ENCODE data around the gene DNAH8.

Gene DNAH8

DNA sequence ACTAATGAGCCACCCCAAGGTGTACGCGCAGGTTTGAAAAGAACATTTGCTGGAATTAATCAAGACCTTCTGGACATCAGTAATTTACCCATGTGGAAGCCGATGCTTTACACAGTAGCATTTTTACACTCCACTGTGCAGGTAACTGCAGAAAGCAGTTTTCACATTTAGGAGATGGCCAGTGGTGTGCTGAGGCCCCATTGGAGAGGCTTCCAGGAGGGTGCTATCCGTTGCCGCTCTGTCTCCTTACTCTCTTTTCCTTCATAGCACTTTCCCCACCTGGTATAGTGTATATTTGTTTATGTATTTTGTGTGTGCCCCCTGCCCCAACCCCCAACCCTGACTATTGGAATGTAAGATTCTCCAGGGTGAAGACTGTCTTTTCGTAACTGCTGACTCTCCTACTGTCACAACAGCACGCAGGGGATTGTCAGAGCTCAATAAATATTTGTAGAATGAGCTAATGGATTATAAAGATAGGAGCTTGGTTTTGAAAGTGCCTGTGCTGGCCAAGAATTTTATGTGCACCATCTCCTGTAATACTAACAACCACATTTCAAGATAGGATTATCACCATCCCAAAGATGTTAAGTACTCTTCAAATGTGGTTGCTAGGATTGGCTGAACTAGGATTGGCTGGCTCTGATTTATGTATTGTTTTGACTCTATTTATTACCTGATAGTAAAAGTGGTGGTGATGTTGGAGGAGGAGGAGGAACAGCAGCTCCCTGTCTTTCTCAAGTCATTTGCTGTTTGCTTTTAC, 259.5 kb downstream of the DNAH8 start:
- no peaks in the 10 kb centered on the region for H3F3A ChIP-seq (ENCODE audit: control insufficient read depth, insufficient read depth)
- H3K9me2 ChIP-seq (replicated peaks; ENCODE audit: control insufficient read depth, low read length): no peaks in the 10 kb centered on the region
- H3K4me2 ChIP-seq (ENCODE audit: low read length): no peak overlapping the region
- H3K27me3 ChIP-seq (ENCODE audit: control insufficient read depth, low read length): peaks cover 7% of the 10 kb centered on the region; the same call in 1 of the 2 replicates
- no peaks in the 10 kb centered on the region for H4K20me1 ChIP-seq (ENCODE audit: control insufficient read depth, insufficient read depth, low read depth, low read length)
- no peaks in the 10 kb centered on the region for H3K79me2 ChIP-seq (ENCODE audit: control insufficient read depth, low read length)
- H3K4me1 ChIP-seq (ENCODE audit: control insufficient read depth, low read length): no peaks in the 10 kb centered on the region
- H3K4me3 ChIP-seq (ENCODE audit: low read length): no peak overlapping the region
- H3K9me3 ChIP-seq (ENCODE audit: control insufficient read depth, insufficient read depth, low read length): no peaks in the 10 kb centered on the region
- H3K27ac ChIP-seq (ENCODE audit: low read depth, low read length): no peak overlapping the region
- no peaks in the 10 kb centered on the region for H3K36me3 ChIP-seq (ENCODE audit: control insufficient read depth, low read length)
- TF ChIP-seq EZH2phosphoT487 (IDR thresholded peaks at IDR 0.05; ENCODE audit: borderline replicate concordance, low read length): no peak
- TF ChIP-seq, protein P1, sequence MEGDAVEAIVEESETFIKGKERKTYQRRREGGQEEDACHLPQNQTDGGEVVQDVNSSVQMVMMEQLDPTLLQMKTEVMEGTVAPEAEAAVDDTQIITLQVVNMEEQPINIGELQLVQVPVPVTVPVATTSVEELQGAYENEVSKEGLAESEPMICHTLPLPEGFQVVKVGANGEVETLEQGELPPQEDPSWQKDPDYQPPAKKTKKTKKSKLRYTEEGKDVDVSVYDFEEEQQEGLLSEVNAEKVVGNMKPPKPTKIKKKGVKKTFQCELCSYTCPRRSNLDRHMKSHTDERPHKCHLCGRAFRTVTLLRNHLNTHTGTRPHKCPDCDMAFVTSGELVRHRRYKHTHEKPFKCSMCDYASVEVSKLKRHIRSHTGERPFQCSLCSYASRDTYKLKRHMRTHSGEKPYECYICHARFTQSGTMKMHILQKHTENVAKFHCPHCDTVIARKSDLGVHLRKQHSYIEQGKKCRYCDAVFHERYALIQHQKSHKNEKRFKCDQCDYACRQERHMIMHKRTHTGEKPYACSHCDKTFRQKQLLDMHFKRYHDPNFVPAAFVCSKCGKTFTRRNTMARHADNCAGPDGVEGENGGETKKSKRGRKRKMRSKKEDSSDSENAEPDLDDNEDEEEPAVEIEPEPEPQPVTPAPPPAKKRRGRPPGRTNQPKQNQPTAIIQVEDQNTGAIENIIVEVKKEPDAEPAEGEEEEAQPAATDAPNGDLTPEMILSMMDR (IDR thresholded peaks at IDR 0.05; ENCODE audit: low read depth, low read length, poor library complexity, severe bottlenecking): no peak

DNA sequence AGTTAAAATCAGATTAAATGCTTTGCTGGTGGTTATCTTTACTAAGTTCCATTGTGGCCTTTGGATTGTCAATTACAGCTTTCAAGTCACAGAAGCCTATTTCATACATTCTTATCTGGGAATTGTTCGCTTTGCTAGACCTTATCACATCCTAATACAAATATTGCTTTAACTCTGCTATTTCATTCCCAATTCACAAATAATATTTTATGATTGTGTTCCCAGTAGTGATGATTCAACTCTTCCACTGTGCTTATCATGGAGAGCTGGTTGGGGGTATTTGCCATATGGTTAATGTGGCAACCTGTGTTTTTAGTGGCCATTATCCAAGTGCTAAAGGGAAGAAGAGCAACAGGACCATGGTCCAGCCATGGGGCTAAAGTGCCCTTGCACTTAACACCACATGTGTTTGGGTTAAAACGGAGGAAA, 260.5 kb downstream of the DNAH8 start:
- no peaks in the 10 kb centered on the region for H3F3A ChIP-seq (ENCODE audit: control insufficient read depth, insufficient read depth)
- no peaks in the 10 kb centered on the region for H3K9me2 ChIP-seq (replicated peaks; ENCODE audit: control insufficient read depth, low read length)
- no peaks in the 10 kb centered on the region for H3K36me3 ChIP-seq (ENCODE audit: control insufficient read depth, low read length)
- H4K20me1 ChIP-seq (ENCODE audit: control insufficient read depth, insufficient read depth, low read depth, low read length): no peaks in the 10 kb centered on the region
- H3K4me1 ChIP-seq (ENCODE audit: control insufficient read depth, low read length): no peaks in the 10 kb centered on the region
- H3K4me3 ChIP-seq (ENCODE audit: low read length): no peak overlapping the region
- no peak overlapping the region for H3K27ac ChIP-seq (ENCODE audit: low read depth, low read length)
- no peaks in the 10 kb centered on the region for H3K9me3 ChIP-seq (ENCODE audit: control insufficient read depth, insufficient read depth, low read length)
- TF ChIP-seq, protein P1 (IDR thresholded peaks at IDR 0.05; ENCODE audit: low read depth, low read length, poor library complexity, severe bottlenecking): no peak
- TF ChIP-seq EZH2phosphoT487 (IDR thresholded peaks at IDR 0.05; ENCODE audit: borderline replicate concordance, low read length): no peak
- no peaks in the 10 kb centered on the region for H3K79me2 ChIP-seq (ENCODE audit: control insufficient read depth, low read length)
- peaks cover 7% of the 10 kb centered on the region; the same call in 1 of the 2 replicates for H3K27me3 ChIP-seq (ENCODE audit: control insufficient read depth, low read length)
- no peak overlapping the region for H3K4me2 ChIP-seq (ENCODE audit: low read length)

DNA sequence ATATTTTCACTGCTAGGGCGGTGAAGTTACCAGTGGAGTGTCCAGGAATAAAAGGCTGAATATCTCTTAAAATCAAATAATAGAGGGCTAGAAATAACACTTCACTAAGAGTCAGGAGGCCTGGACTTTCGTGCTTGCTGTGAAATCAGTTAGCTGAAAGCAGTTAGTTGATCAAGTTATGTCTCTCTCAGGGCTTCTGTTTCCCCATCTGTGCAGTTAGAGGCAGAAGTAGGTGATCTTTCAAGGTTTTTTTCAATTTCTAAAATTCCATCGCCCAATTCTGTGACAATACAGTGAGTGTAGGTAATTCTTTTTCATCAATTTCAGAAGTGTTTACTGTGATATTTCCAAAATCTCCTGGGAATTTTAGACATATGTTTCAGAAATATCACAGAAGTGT, 260.9 kb downstream of the DNAH8 start:
- Histone ChIP-seq H3K9me2 (replicated peaks; ENCODE audit: control insufficient read depth, low read length) (no peaks in the 10 kb centered on the region), H3K27ac (ENCODE audit: low read depth, low read length) (no peak overlapping the region), H3K79me2 (ENCODE audit: control insufficient read depth, low read length) (no peaks in the 10 kb centered on the region), H3F3A (ENCODE audit: control insufficient read depth, insufficient read depth) (no peaks in the 10 kb centered on the region), H3K36me3 (ENCODE audit: control insufficient read depth, low read length) (no peaks in the 10 kb centered on the region), H3K9me3 (ENCODE audit: control insufficient read depth, insufficient read depth, low read length) (no peaks in the 10 kb centered on the region), H3K4me3 (ENCODE audit: low read length) (no peak overlapping the region), H3K27me3 (ENCODE audit: control insufficient read depth, low read length) (peaks cover 7% of the 10 kb centered on the region; the same call in 1 of the 2 replicates), H3K4me1 (ENCODE audit: control insufficient read depth, low read length) (no peaks in the 10 kb centered on the region), H4K20me1 (ENCODE audit: control insufficient read depth, insufficient read depth, low read depth, low read length) (no peaks in the 10 kb centered on the region), H3K4me2 (ENCODE audit: low read length) (no peak overlapping the region)
- TF ChIP-seq, protein P1 (IDR thresholded peaks at IDR 0.05; ENCODE audit: low read depth, low read length, poor library complexity, severe bottlenecking): no peak
- TF ChIP-seq EZH2phosphoT487 (IDR thresholded peaks at IDR 0.05; ENCODE audit: borderline replicate concordance, low read length): no peak
